Lower leg skin (tissue), 3 donors: ENCODE results near the gene CSNK2A2.

ENCODE experiments used
- POLR2A ChIP-seq, 2 donors: fragments of 450-650 bp; IDR thresholded peaks; one replicate each; pipeline ENCODE4 v1.6.1; 2016 to 2017; ENCODE audit warnings: antibody characterized with exemption in 2 of 2, mild to moderate bottlenecking in 1 of 2, moderate library complexity in 1 of 2
- TF ChIP-seq, protein P1 (sequence below), 3 donors: fragments of 450-650 bp; IDR thresholded peaks; one replicate each; pipeline ENCODE4 v1.5.1; 2016; ENCODE audit warnings: antibody characterized with exemption in 3 of 3, mild to moderate bottlenecking in 3 of 3, moderate library complexity in 2 of 3

DNA sequence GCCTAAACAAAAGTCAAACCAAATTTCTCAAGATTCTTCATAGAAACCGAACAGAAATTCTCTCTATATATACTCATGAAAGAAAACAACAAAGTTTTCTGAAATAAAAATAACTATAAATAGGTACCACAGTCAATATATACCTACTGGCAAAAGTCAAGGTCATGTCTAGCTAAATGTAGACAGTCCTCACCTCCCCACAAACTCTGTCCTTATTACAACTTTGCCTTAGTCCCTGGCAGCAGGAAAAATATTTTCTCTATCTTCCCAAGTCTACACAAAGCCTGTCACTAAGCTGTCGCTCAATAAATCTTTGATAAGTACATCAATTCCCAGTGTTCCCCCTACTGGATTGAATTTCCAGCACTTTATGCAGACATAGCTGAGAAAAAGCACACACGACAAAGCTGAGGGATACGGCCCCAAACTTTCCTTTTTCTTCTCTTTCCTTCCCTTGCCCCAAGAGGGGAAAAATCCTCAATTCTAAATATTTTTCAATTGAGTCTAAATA is 71.4 kb downstream of the CSNK2A2 start:
- TF ChIP-seq, protein P1, sequence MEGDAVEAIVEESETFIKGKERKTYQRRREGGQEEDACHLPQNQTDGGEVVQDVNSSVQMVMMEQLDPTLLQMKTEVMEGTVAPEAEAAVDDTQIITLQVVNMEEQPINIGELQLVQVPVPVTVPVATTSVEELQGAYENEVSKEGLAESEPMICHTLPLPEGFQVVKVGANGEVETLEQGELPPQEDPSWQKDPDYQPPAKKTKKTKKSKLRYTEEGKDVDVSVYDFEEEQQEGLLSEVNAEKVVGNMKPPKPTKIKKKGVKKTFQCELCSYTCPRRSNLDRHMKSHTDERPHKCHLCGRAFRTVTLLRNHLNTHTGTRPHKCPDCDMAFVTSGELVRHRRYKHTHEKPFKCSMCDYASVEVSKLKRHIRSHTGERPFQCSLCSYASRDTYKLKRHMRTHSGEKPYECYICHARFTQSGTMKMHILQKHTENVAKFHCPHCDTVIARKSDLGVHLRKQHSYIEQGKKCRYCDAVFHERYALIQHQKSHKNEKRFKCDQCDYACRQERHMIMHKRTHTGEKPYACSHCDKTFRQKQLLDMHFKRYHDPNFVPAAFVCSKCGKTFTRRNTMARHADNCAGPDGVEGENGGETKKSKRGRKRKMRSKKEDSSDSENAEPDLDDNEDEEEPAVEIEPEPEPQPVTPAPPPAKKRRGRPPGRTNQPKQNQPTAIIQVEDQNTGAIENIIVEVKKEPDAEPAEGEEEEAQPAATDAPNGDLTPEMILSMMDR (IDR thresholded peaks at IDR 0.05): no peak
- no peak for TF ChIP-seq POLR2A (IDR thresholded peaks at IDR 0.05)
